Measurements from ENCODE around the gene EDARADD.

GRCh38 chr1:236476019-236476418 is 81.9 kb downstream of the EDARADD start:
- TF ChIP-seq CTCF (IDR thresholded peaks at IDR 0.05): no peak
- TF ChIP-seq EP300 (IDR thresholded peaks at IDR 0.05): no peak
- TF ChIP-seq POLR2A (IDR thresholded peaks at IDR 0.05): no peak
